Endothelial cell of umbilical vein (primary cell): ENCODE measurements around the gene CACNA1C. TPM values are rescaled to one million over a fixed set of nuclear protein-coding genes. Genes with fewer than 3 reads are reported as not detected.

Source experiments
- BruUV-seq: library from RNA; stranded (reverse); fragments of 400-500 nt; replicated peaks from 2 replicates; lab custom pipeline; 2021; lab: Mats Ljungman, UMichigan
- CTCF ChIA-PET: fragments of 300-600, 350-600 bp; sonication (Branson Sonifier 250); formaldehyde crosslinking; loops from one replicate; lab custom pipeline; 2021; ENCODE audit warnings: antibody characterized with exemption, inconsistent platforms; lab: Charles Lee
- POLR2A ChIA-PET: fragments of 300-600, 350-600 bp; sonication (Branson Sonifier 250); formaldehyde crosslinking; loops from one replicate; lab custom pipeline; 2021; ENCODE audit warnings: antibody characterized with exemption, inconsistent platforms; lab: Charles Lee
- DNase-seq: peaks from one replicate; pipeline ENCODE4 v3.0.0-alpha.2; 2011; ENCODE audit warnings: low read depth, low spot score
- FAIRE-seq: peaks from 2 replicates; lab custom pipeline; 2011; peaks lifted over from hg19 to GRCh38; lab: Jason Lieb, UNC
- H2AFZ ChIP-seq: 2 replicates; pipeline ENCODE4 v1.6.0; 2012; ENCODE audit warnings: low read depth, low read length, control low read depth, inconsistent platforms
- H3K27ac ChIP-seq: 2 replicates; pipeline ENCODE4 v1.5.1; 2011; ENCODE audit warnings: low read depth, mild to moderate bottlenecking, control low read depth, low read length, moderate library complexity; ENCODE audit not compliant: insufficient read depth
- H3K27me3 ChIP-seq, 2 experiments: 2 replicates each; pipeline versions ENCODE4 v1.6.0 to v1.6.1; 2011; ENCODE audit warnings: low read length in 2 of 2, mixed read lengths in 1 of 2; ENCODE audit not compliant: control insufficient read depth in 2 of 2, insufficient read depth in 2 of 2
- H3K36me3 ChIP-seq, 2 experiments: 2 replicates in 1 of 2; 3 replicates in 1 of 2; pipeline ENCODE4 v1.5.1; 2011; ENCODE audit warnings: low read length in 2 of 2, mild to moderate bottlenecking in 1 of 2, moderate library complexity in 1 of 2; ENCODE audit not compliant: control insufficient read depth in 2 of 2, insufficient read depth in 2 of 2; ENCODE audit errors: extremely low read depth in 1 of 2
- H3K4me1 ChIP-seq: 3 replicates; pipeline ENCODE4 v1.5.1; 2011; ENCODE audit warnings: mild to moderate bottlenecking, low read length; ENCODE audit not compliant: control insufficient read depth, insufficient read depth; ENCODE audit errors: extremely low read depth
- H3K4me2 ChIP-seq: 2 replicates; pipeline ENCODE4 v1.6.1; 2011; ENCODE audit warnings: low read length, control low read depth, mixed read lengths; ENCODE audit not compliant: insufficient read depth
- H3K4me3 ChIP-seq, 3 experiments: fragments of 200-600 bp in 1 of 3; sonication (generic), shearing (Covaris generic) in 1 of 3; replicated peaks in 1 of 3; 2 replicates each; pipeline ENCODE4 v1.5.1; 2011 to 2016; ENCODE audit warnings: control low read depth in 3 of 3, low read length in 3 of 3, mild to moderate bottlenecking in 2 of 3, inconsistent platforms in 1 of 3, low read depth in 1 of 3, moderate library complexity in 1 of 3; ENCODE audit not compliant: insufficient read depth in 1 of 3
- H3K79me2 ChIP-seq: 2 replicates; pipeline ENCODE4 v1.6.0; 2012; ENCODE audit warnings: low read length, inconsistent platforms; ENCODE audit not compliant: control insufficient read depth, insufficient read depth
- H3K9ac ChIP-seq: replicated peaks from 2 replicates; pipeline ENCODE3; 2011; ENCODE audit warnings: low read length, control low read depth; ENCODE audit not compliant: insufficient read depth; ENCODE audit errors: extremely low read depth
- H3K9me1 ChIP-seq: replicated peaks from 3 replicates; pipeline ENCODE4 v1.6.0; 2011; ENCODE audit warnings: mild to moderate bottlenecking, low read length; ENCODE audit not compliant: control insufficient read depth, insufficient read depth; ENCODE audit errors: extremely low read depth
- H3K9me3 ChIP-seq: replicated peaks from 2 replicates; pipeline ENCODE4 v1.5.1; 2012; ENCODE audit warnings: low read length, inconsistent platforms; ENCODE audit not compliant: control insufficient read depth, insufficient read depth
- H4K20me1 ChIP-seq: replicated peaks from 2 replicates; pipeline ENCODE3; 2011; ENCODE audit warnings: mild to moderate bottlenecking, low read length; ENCODE audit not compliant: control insufficient read depth, insufficient read depth; ENCODE audit errors: extremely low read depth
- CTCF ChIP-seq, 2 donors: IDR thresholded peaks; 1 replicate in 1 of 2; 2 replicates in 1 of 2; pipeline ENCODE4 v1.5.1; 2011; ENCODE audit warnings: low read length in 2 of 2, mild to moderate bottlenecking in 2 of 2, moderate library complexity in 2 of 2, control low read depth in 1 of 2, inconsistent platforms in 1 of 2, low read depth in 1 of 2; ENCODE audit not compliant: insufficient read depth in 1 of 2; ENCODE audit errors: extremely low read depth in 1 of 2
- EZH2 ChIP-seq: IDR thresholded peaks from 2 replicates; pipeline ENCODE4 v1.6.1; 2012; ENCODE audit warnings: borderline replicate concordance, low read depth, mild to moderate bottlenecking, moderate library complexity, low read length, inconsistent platforms; ENCODE audit not compliant: severe bottlenecking
- FOS ChIP-seq: IDR thresholded peaks from 2 replicates; pipeline ENCODE4 v1.6.1; 2011; ENCODE audit warnings: mild to moderate bottlenecking, low read length, moderate library complexity, borderline replicate concordance; ENCODE audit not compliant: insufficient read depth
- JUN ChIP-seq: IDR thresholded peaks from 2 replicates; pipeline ENCODE4 v1.6.1; 2011; ENCODE audit warnings: borderline replicate concordance, low read depth; ENCODE audit not compliant: insufficient read length, insufficient read depth
- MAX ChIP-seq: IDR thresholded peaks from 2 replicates; pipeline ENCODE4 v1.6.1; 2011; ENCODE audit not compliant: insufficient read depth, insufficient read length
- MYC ChIP-seq: IDR thresholded peaks from one replicate; pipeline ENCODE4 v1.6.1; 2011; ENCODE audit warnings: mild to moderate bottlenecking, low read depth, low read length
- POLR2A ChIP-seq: IDR thresholded peaks from 2 replicates; pipeline ENCODE4 v1.6.1; 2012; ENCODE audit warnings: low read depth, mild to moderate bottlenecking, control low read depth, low read length
- POLR2AphosphoS5 ChIP-seq: IDR thresholded peaks from 2 replicates; pipeline ENCODE4 v1.6.1; 2012; ENCODE audit warnings: low read depth, mild to moderate bottlenecking, control low read depth, low read length, moderate library complexity; ENCODE audit not compliant: insufficient read depth
- dilution Hi-C: fragments of 300-500 bp; cut with MboI; formaldehyde crosslinking; loops from one replicate; pipeline ENCODE4 v1.15.0; 2019; ENCODE audit warnings: low sequenced_read_pairs; ENCODE audit not compliant: extremely low pct_ligation_motif_present
- intact Hi-C: fragments of 100-400 bp; cut with micrococcal nuclease; formaldehyde crosslinking; loops from one replicate; pipeline ENCODE4 v1.10.0; 2022
- polyA plus RNA-seq, 4 experiments: library from polyadenylated mRNA; depleted of rRNA in 3 of 4; stranded (reverse) in 3 of 4; unstranded in 1 of 4; fragments of >200 nt; gene quantifications; 2 replicates each; pipeline versions ENCODE4 v1.2.1 to v1.2.3, GENCODE V29; 2011 to 2012; ENCODE audit warnings: missing spikeins in 1 of 4
- total RNA-seq: library from RNA; stranded (reverse); gene quantifications from 2 replicates; pipeline ENCODE4 v1.2.3, GENCODE V29; 2021

The CACNA1C gene
- total and polyA plus RNA-seq, 2 donors (not counting 3 experiments of a cell fraction or from before 2014, with no cell fraction given) = not detected

- no peaks in the 10 kb centered on the region for H3K9me1 ChIP-seq
- CTCF ChIA-PET = interaction anchor here (2.1 kb wide), 1 partner anchor 15 kb away, joined by 5 read pairs; no protein-coding TSS in a partner anchor
- POLR2A ChIA-PET = no interaction called here
- H3K27me3 ChIP-seq = no peaks in the 10 kb centered on the region
- no peaks in the 10 kb centered on the region for H3K9me3 ChIP-seq
- H3K4me2 ChIP-seq = no peak overlapping the region
- no peak overlapping the region for H2AFZ ChIP-seq
- TF ChIP-seq CTCF (IDR thresholded peaks at IDR 0.05; ENCODE audit: extremely low read depth in 1 of 2, insufficient read depth in 1 of 2, low read depth in 1 of 2, low read length in 2 of 2) = no peak
- TF ChIP-seq POLR2AphosphoS5 = no peak
- TF ChIP-seq JUN = no peak
- TF ChIP-seq EZH2 = no peak
- TF ChIP-seq POLR2A = no peak
- TF ChIP-seq MYC = no peak
- TF ChIP-seq MAX = no peak
- TF ChIP-seq FOS = no peak
- H3K79me2 ChIP-seq = no peaks in the 10 kb centered on the region
- H4K20me1 ChIP-seq = no peaks in the 10 kb centered on the region
- H3K36me3 ChIP-seq = no peaks in the 10 kb centered on the region
- H3K4me3 ChIP-seq = no peak overlapping the region
- FAIRE-seq (no peak), DNase-seq (no peak)
- H3K27ac ChIP-seq = no peak overlapping the region
- no peak overlapping the region for H3K9ac ChIP-seq
- intact Hi-C loops (no loop called here), dilution Hi-C loops (no loop called here)
- no TSS peak for BruUV-seq
- H3K4me1 ChIP-seq = no peaks in the 10 kb centered on the region
Measured at GRCh38 chr12:2320841-2321240, 268.1 kb downstream of the CACNA1C start.
